ENCODE results near the gene B4GALNT3. TPM values are rescaled to one million over a fixed set of nuclear protein-coding genes. Genes with fewer than 3 reads are reported as not detected.

Gene B4GALNT3
- total RNA-seq, 1 experiment from 2014 or later, result 23.3 TPM

GRCh38 chr12:520119-520518 is 60.4 kb downstream of the B4GALNT3 start:
- WGBS (ENCODE audit: extremely low coverage, insufficient read length, low lambda C conversion rate), result no CpG with 5 or more reads among the region's 2 CpGs
- H4K8ac ChIP-seq (replicated peaks; ENCODE audit: insufficient read length, low read depth, low read length), result no peak overlapping the region
- peaks cover 8% of the 10 kb centered on the region in 2 experiments for H3K4me1 Mint-ChIP-seq

More at GRCh38 chr12:520119-520518, 60.4 kb downstream of the B4GALNT3 start:
- no peak for DNase-seq
- no peaks in the 10 kb centered on the region for H3K27me3 Mint-ChIP-seq (ENCODE audit: low read depth)
- H3K9me3 ChIP-seq (ENCODE audit: control insufficient read depth, low read depth, low read length), result no peaks in the 10 kb centered on the region
- no peaks in the 10 kb centered on the region for H3K79me1 ChIP-seq (ENCODE audit: insufficient read depth, low read depth, low read length, poor library complexity, severe bottlenecking)
- no peak overlapping the region for H2AFZ ChIP-seq (ENCODE audit: low read length)
- H3K27ac ChIP-seq (ENCODE audit: insufficient read length, low read depth, low read length), result no peak overlapping the region
- no peak overlapping the region for H3K27ac Mint-ChIP-seq
- H4K20me1 ChIP-seq (ENCODE audit: control insufficient read depth, insufficient read depth, insufficient read length), result no peaks in the 10 kb centered on the region
- H4K5ac ChIP-seq (ENCODE audit: insufficient read length, low read depth, low read length), result no peak overlapping the region
- no peak overlapping the region for H4K91ac ChIP-seq (ENCODE audit: insufficient read length, low read depth, low read length)
- no peak overlapping the region for H3K4ac ChIP-seq (ENCODE audit: low read depth, low read length)
- H2BK15ac ChIP-seq (ENCODE audit: low read depth, low read length), result no peak overlapping the region
- H3K4me2 ChIP-seq (ENCODE audit: insufficient read depth, insufficient read length, low read length), result no peak overlapping the region
- H3K23ac ChIP-seq (ENCODE audit: insufficient read length, low read depth, low read length), result no peak overlapping the region
- H2BK20ac ChIP-seq (ENCODE audit: low read depth, low read length, poor library complexity, severe bottlenecking), result no peak overlapping the region
- no peak for TF ChIP-seq CTCF (conservative IDR thresholded peaks at IDR 0.05)
- no peaks in the 10 kb centered on the region for H3K23me2 ChIP-seq (ENCODE audit: insufficient read length, low read depth, low read length, poor library complexity, severe bottlenecking)
- H3K4me1 ChIP-seq (ENCODE audit: insufficient read depth, low read length), result no peaks in the 10 kb centered on the region
- no peak overlapping the region for H3K18ac ChIP-seq (ENCODE audit: insufficient read length, low read depth, low read length)
- no peak overlapping the region for H2AK5ac ChIP-seq (ENCODE audit: insufficient read length, low read length)
- H3K36me3 Mint-ChIP-seq (ENCODE audit: insufficient read depth in 1 of 3, low read depth in 3 of 3), result no peaks in the 10 kb centered on the region; a peak in 1 of 7 replicates
- no peak overlapping the region for H3T11ph ChIP-seq (ENCODE audit: low read length)
- H2BK5ac ChIP-seq (ENCODE audit: insufficient read length, low read length), result no peak overlapping the region
- no peaks in the 10 kb centered on the region for H3K79me2 ChIP-seq (ENCODE audit: insufficient read depth, low read length)
- H3K14ac ChIP-seq (ENCODE audit: insufficient read depth, low read length), result no peak overlapping the region
- H3K56ac ChIP-seq (ENCODE audit: insufficient read length, low read depth, low read length), result no peak overlapping the region
- no peak overlapping the region for H3K9ac ChIP-seq (ENCODE audit: extremely low read depth, insufficient read length, low read length)
- no peak overlapping the region for H3K4me3 Mint-ChIP-seq
- no peaks in the 10 kb centered on the region for H3K27me3 ChIP-seq (ENCODE audit: insufficient read depth, low read length)
- H2BK12ac ChIP-seq (ENCODE audit: insufficient read length, low read depth, low read length), result no peak overlapping the region
- H3K9me3 Mint-ChIP-seq, result no peaks in the 10 kb centered on the region
- no peak overlapping the region for H2BK120ac ChIP-seq (ENCODE audit: low read depth, low read length, poor library complexity, severe bottlenecking)

All from H9 (cell line).